ELF-1 (cell line): ENCODE data around the gene MAST4.
"Not testable (repeated sequence)": the region's sequence is repeated elsewhere in the genome, so short reads cannot be mapped to it uniquely, and the experiment has no call there.

Experiments used
- DNase-seq: peaks from one replicate; pipeline ENCODE4 v3.0.0-alpha.2; 2016; ENCODE audit warnings: low read depth, low spot score

MAST4 gene

GRCh38 chr5:67156976-67157583 lies 560.9 kb downstream of the MAST4 start:
- DNase-seq = peak; percentile 24

DNA sequence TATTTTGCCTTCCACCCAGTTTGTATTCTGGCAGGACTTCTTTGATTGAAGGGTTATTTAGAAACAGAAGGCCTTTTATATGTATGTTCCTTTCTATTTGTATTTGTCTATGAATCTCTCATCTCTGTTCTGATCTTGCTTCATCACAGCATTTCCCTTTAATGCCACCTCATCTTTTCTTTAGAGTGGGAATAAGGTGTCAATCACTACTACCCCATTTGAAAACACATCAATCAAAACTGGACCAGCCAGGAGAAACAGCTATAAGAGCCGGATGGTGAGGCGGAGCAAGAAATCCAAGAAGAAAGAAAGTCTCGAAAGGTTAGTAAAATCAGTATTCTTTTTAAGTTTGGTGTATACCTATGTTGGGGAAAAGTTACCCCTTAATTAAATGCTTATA lies 564.1 kb downstream of the MAST4 start:
- DNase-seq = no peak

- peak; percentile 12 for DNase-seq
These were observed 564.8 kb downstream of the MAST4 start for GRCh38 chr5:67160985-67161384.

- no peak for DNase-seq
These were observed 565.6 kb downstream of the MAST4 start for GRCh38 chr5:67161767-67162166.

GRCh38 chr5:67163231-67163756 lies 567.1 kb downstream of the MAST4 start:
- no peak for DNase-seq

DNA sequence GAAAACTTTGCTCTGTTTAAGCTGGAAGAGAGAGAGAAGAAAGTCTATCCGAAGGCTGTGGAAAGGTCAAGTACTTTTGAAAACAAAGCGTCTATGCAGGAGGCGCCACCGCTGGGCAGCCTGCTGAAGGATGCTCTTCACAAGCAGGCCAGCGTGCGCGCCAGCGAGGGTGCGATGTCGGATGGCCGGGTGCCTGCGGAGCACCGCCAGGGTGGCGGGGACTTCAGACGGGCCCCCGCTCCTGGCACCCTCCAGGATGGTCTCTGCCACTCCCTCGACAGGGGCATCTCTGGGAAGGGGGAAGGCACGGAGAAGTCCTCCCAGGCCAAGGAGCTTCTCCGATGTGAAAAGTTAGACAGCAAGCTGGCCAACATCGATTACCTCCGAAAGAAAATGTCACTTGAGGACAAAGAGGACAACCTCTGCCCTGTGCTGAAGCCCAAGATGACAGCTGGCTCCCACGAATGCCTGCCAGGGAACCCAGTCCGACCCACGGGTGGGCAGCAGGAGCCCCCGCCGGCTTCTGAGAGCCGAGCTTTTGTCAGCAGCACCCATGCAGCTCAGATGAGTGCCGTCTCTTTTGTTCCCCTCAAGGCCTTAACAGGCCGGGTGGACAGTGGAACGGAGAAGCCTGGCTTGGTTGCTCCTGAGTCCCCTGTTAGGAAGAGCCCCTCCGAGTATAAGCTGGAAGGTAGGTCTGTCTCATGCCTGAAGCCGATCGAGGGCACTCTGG lies 567.8 kb downstream of the MAST4 start:
- DNase-seq = no peak

- no peak for DNase-seq
These were observed 568.8 kb downstream of the MAST4 start for GRCh38 chr5:67164856-67165525.

DNA sequence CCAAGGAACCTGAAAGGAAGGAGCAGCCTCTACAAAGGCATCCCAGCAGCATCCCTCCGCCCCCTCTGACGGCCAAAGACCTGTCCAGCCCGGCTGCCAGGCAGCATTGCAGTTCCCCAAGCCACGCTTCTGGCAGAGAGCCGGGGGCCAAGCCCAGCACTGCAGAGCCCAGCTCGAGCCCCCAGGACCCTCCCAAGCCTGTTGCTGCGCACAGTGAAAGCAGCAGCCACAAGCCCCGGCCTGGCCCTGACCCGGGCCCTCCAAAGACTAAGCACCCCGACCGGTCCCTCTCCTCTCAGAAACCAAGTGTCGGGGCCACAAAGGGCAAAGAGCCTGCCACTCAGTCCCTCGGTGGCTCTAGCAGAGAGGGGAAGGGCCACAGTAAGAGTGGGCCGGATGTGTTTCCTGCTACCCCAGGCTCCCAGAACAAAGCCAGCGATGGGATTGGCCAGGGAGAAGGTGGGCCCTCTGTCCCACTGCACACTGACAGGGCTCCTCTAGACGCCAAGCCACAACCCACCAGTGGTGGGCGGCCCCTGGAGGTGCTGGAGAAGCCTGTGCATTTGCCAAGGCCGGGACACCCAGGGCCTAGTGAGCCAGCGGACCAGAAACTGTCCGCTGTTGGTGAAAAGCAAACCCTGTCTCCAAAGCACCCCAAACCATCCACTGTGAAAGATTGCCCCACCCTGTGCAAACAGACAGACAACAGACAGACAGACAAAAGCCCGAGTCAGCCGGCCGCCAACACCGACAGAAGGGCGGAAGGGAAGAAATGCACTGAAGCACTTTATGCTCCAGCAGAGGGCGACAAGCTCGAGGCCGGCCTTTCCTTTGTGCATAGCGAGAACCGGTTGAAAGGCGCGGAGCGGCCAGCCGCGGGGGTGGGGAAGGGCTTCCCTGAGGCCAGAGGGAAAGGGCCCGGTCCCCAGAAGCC lies 569.6 kb downstream of the MAST4 start:
- peak; percentile 96 for DNase-seq

DNA sequence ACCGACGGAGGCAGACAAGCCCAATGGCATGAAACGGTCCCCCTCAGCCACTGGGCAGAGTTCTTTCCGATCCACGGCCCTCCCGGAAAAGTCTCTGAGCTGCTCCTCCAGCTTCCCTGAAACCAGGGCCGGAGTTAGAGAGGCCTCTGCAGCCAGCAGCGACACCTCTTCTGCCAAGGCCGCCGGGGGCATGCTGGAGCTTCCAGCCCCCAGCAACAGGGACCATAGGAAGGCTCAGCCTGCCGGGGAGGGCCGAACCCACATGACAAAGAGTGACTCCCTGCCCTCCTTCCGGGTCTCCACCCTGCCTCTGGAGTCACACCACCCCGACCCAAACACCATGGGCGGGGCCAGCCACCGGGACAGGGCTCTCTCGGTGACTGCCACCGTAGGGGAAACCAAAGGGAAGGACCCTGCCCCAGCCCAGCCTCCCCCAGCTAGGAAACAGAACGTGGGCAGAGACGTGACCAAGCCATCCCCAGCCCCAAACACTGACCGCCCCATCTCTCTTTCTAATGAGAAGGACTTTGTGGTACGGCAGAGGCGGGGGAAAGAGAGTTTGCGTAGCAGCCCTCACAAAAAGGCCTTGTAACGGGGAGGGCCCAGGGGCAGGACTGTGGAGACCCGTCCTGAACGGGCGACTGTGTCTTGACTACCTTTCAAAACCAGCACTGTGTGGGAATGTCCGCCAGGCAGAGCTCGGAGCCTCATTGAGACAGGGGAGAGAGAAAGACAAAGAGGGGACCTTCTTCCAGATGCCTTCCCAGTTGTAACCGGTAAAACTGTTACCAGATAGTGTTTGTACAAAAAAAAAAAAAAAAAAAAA lies 570.5 kb downstream of the MAST4 start:
- DNase-seq = peak; percentile 87

GRCh38 chr5:67168069-67168468 lies 571.9 kb downstream of the MAST4 start:
- DNase-seq = no peak

GRCh38 chr5:67170767-67171166 lies 574.6 kb downstream of the MAST4 start:
- DNase-seq = no peak

- DNase-seq = not testable (repeated sequence)
These were observed 577.2 kb downstream of the MAST4 start for GRCh38 chr5:67173351-67173750.

DNA sequence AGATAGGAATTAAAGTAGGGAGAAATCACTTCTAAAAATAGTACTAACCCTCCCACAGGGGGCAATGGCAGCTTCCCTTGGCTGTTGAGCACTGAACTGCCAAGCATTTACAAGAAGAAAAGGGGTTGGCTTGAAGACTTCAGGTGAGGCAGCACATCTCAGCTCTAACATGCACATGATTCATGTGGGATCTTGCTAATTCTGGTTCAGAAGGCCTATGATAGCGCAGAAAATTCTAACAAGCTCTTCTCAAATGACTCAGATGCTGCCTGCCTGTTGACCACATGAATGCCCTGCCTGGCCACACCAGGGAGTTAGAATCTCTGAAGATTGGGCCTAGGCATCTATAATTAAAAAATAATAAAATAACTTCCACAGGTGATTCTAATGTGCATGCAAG lies 577.8 kb downstream of the MAST4 start:
- DNase-seq = no peak

GRCh38 chr5:67176936-67177335 lies 580.7 kb downstream of the MAST4 start:
- DNase-seq = no peak

- no peak for DNase-seq
These were observed 581.9 kb downstream of the MAST4 start for GRCh38 chr5:67178085-67178484.

DNA sequence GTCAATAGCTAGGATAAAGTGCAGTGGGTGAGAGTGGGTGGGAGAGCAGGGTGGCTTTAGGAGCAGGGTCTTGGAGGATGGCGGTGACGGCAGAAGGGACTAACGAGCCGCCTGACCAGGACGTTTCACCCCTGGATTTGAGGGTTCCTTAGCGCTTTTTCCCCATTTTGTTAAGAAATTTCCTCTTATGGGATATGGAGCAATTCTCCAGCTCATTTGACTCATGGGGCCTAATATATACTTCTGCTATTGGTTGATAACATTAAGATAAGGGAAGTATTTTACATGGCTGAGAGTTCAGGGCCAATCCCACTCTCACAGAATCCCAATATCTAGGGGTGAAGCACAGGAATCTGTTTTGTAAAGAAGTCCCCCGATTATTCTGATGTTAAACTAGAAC lies 582.8 kb downstream of the MAST4 start:
- DNase-seq = no peak

DNA sequence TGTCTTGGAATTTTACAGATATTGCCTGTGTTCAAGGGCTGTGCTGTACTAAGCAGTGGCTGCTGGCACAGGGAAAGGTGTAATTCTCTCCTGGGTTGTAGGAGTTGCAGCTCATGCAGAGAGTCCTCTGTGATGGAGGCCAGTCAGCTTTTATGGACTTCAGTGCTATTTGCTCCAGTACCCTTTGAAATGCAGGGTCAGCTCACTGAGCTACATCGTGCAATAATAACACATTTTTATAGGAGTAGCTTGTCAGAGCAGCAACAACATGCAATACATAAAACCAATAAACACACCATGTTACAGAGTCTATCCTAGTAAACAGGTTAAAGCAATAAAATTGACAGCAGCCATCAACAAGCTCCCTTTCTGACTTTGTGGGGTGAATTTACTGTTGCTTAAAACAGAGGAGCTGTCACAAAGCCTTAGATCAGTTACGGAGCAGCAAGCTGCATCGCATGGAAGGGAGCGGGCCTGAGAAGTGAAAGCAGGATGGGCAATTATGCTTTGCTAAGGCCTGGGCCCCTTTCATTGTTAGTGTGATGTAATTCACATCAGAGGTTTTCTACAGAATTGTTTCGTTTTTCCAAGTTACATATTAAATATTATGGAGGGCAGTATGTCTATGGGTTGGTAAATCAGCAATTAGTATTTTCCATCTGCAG lies 583.6 kb downstream of the MAST4 start:
- no peak for DNase-seq

- peak; percentile 38 for DNase-seq
These were observed 585.5 kb downstream of the MAST4 start for GRCh38 chr5:67181648-67182221.

- DNase-seq = peak; percentile 71
These were observed 586.2 kb downstream of the MAST4 start for GRCh38 chr5:67182301-67182790.

DNA sequence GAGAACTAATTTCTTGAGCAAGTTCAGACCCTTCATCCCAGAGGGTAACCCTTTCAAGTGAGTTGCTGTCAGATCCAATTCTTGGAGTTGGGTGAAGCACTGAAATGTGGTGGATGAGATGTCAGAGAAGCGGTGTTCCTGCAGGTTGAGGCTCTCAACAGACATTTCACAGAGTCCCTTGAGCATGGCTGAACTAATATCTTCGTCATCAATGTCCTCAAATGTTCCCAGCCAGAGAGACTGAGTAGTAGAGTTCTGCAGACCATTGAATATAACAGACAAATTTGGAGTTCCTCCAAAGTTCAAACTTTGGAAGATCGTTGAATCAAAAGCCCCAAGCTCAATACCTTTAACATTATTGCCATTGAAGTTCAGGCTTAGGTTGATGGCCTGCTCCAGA lies 587.7 kb downstream of the MAST4 start:
- DNase-seq = no peak
